ENCODE results near the gene FCGR3A. TPM values are rescaled to one million over a fixed set of nuclear protein-coding genes. Genes with fewer than 3 reads are reported as not detected.

FCGR3A gene
- total and polyA plus RNA-seq, 12 donors = 3.1 to 184 (median 106) TPM

GRCh38 chr1:161499099-161500039 lies 50.2 kb downstream of the FCGR3A start:
- DNase-seq = no peak
- no peaks in the 10 kb centered on the region for H3K4me1 ChIP-seq (replicated peaks in 1 of 2)
- H3K27me3 ChIP-seq = peaks cover 6% of the 10 kb centered on the region
- 66 to 73% (median 70%) methylated on average over 8 of the region's 8 CpGs for WGBS, 4 donors
- H3K36me3 ChIP-seq (replicated peaks in 1 of 2) = no peaks in the 10 kb centered on the region
- TF ChIP-seq CTCF (IDR thresholded peaks at IDR 0.05) (no peak), POLR2A (IDR thresholded peaks at IDR 0.05) (no peak)
- no peaks in the 10 kb centered on the region for H3K9me3 ChIP-seq (replicated peaks in 1 of 3)
- H3K4me3 ChIP-seq = no peak overlapping the region
- intact Hi-C loops (cut with DNase I) = no loop called here
- peak overlapping the region in 2 of 5 donors; percentile 68 to 76 for H3K27ac ChIP-seq

DNA sequence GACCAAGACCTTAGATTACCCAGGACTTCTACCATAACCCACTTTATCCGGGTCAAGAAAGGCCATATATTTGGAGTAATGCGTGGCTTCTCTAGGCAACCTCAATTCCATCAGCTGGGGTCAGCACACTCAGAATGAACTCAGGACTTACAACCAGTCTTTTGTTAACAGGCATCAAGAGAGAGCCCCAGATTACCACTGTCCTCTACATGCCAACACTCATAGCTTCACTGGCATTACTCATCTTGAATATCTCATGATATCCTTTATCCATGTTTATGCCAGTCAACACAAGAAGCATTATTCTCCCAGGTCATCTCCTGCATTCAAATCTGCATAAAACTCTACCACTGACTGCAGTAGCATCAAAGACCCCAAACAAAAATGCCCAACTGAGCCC lies 51.0 kb downstream of the FCGR3A start:
- H3K4me1 ChIP-seq (replicated peaks in 1 of 2) = no peaks in the 10 kb centered on the region
- WGBS, 4 donors = 79 to 94% (median 91%) methylated on average over 2 of the region's 2 CpGs
- DNase-seq = no peak
- H3K36me3 ChIP-seq (replicated peaks in 1 of 2) = no peaks in the 10 kb centered on the region
- no peak for TF ChIP-seq CTCF (IDR thresholded peaks at IDR 0.05)
- no peak for TF ChIP-seq POLR2A (IDR thresholded peaks at IDR 0.05)
- H3K9me3 ChIP-seq (replicated peaks in 1 of 3) = no peaks in the 10 kb centered on the region
- H3K27me3 ChIP-seq = peaks cover 8% of the 10 kb centered on the region
- peak overlapping the region in 2 of 5 donors; percentile 34 to 68 for H3K27ac ChIP-seq
- intact Hi-C loops (cut with DNase I) = no loop called here
- no peak overlapping the region for H3K4me3 ChIP-seq

DNA sequence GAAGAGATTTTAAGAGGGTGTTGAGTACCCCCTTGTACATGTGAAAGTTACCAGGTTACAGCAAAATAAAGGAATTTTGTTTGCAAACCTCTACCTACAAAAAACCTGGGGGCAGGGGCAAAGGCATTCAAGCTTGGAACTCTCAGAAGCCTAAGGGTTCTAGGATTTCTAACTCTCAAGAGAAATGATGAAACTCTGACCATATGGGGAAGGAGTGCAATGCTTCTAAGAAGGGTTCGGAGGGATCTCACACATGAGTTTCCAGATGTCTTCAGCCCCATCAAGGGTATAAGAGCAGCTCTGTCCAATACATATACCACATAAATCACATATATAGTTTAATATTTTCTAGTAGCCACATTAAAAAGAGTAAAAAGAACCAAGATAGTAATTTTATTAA lies 51.7 kb downstream of the FCGR3A start:
- no peaks in the 10 kb centered on the region for H3K9me3 ChIP-seq (replicated peaks in 1 of 3)
- no peak for DNase-seq
- no peaks in the 10 kb centered on the region for H3K36me3 ChIP-seq (replicated peaks in 1 of 2)
- 68 to 93% (median 79%) methylated on average over 1 of the region's 1 CpG for WGBS, 4 donors
- peaks cover 15% of the 10 kb centered on the region for H3K27me3 ChIP-seq
- no peak for TF ChIP-seq CTCF (IDR thresholded peaks at IDR 0.05)
- no peak for TF ChIP-seq POLR2A (IDR thresholded peaks at IDR 0.05)
- H3K4me1 ChIP-seq (replicated peaks in 1 of 2) = no peaks in the 10 kb centered on the region
- intact Hi-C loops (cut with DNase I) = no loop called here
- H3K4me3 ChIP-seq = no peak overlapping the region
- no peak overlapping the region for H3K27ac ChIP-seq

GRCh38 chr1:161495490-161495889 lies 54.1 kb downstream of the FCGR3A start:
- H3K27me3 ChIP-seq = peaks cover 21% of the 10 kb centered on the region
- intact Hi-C loops (cut with DNase I) = no loop called here
- H3K27ac ChIP-seq = no peak overlapping the region
- no peak overlapping the region for H3K4me3 ChIP-seq
- no peaks in the 10 kb centered on the region for H3K9me3 ChIP-seq (replicated peaks in 1 of 3)
- no peaks in the 10 kb centered on the region for H3K4me1 ChIP-seq (replicated peaks in 1 of 2)
- no peaks in the 10 kb centered on the region for H3K36me3 ChIP-seq (replicated peaks in 1 of 2)
- no peak for TF ChIP-seq POLR2A (IDR thresholded peaks at IDR 0.05)
- no peak for TF ChIP-seq CTCF (IDR thresholded peaks at IDR 0.05)
- no peak for DNase-seq

Data from adrenal gland (tissue), 12 donors.